ENCODE results near the gene IFT74.

- TF ChIP-seq CTCF (conservative IDR thresholded peaks at IDR 0.05 in 1 of 2, IDR thresholded peaks at IDR 0.05 in 1 of 2; ENCODE audit: low read depth in 1 of 2, low read length in 2 of 2) (no peak), EZH2 (IDR thresholded peaks at IDR 0.05; ENCODE audit: low read length, missing control alignments) (no peak)
These were observed 117.9 kb downstream of the IFT74 start for GRCh38 chr9:27073841-27074728.
